ENCODE measurements around the gene SLC38A9.

DNA sequence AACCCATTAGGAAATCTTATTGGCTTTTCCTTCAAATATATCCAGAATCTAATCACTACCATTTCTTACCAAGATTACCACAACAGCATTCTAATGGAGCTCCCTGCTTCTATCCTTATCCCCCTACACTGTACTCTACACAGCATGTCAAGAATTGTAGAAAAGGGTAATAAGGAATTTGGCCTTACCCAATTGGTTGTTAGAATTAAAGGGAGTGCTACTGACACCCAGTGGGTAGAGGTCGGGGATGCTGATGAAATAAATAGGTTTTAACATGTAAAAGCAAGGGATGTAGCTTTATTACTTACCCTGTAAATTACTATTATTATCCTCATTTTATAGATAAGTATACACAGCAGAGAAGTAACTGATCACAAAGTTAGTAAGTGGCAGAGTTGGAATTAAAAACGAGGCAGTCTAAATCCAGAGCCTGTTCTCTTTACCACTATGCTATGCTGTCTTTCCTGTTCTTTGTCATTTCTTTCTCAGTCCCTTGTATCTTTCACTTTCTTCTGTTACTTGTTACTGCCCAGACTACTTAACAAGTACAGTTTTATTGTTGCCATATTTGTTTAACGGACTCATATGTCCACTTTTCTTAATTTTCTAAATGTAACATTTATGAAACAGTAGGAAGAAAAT, 10.5 kb downstream of the SLC38A9 start:
- TF ChIP-seq, protein P1, sequence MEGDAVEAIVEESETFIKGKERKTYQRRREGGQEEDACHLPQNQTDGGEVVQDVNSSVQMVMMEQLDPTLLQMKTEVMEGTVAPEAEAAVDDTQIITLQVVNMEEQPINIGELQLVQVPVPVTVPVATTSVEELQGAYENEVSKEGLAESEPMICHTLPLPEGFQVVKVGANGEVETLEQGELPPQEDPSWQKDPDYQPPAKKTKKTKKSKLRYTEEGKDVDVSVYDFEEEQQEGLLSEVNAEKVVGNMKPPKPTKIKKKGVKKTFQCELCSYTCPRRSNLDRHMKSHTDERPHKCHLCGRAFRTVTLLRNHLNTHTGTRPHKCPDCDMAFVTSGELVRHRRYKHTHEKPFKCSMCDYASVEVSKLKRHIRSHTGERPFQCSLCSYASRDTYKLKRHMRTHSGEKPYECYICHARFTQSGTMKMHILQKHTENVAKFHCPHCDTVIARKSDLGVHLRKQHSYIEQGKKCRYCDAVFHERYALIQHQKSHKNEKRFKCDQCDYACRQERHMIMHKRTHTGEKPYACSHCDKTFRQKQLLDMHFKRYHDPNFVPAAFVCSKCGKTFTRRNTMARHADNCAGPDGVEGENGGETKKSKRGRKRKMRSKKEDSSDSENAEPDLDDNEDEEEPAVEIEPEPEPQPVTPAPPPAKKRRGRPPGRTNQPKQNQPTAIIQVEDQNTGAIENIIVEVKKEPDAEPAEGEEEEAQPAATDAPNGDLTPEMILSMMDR (IDR thresholded peaks at IDR 0.05): no peak
- no peak for TF ChIP-seq POLR2A (IDR thresholded peaks at IDR 0.05)
- no peak for TF ChIP-seq POLR2AphosphoS5 (IDR thresholded peaks at IDR 0.05)

Measured in transverse colon (tissue), 4 donors.